HG02884 (cell line): Measurements from ENCODE around the gene SMAD5.

ENCODE experiments used
- ATAC-seq: cut with Tn5 transposase; IDR thresholded peaks from one replicate; pipeline ENCODE4 v1.9.1; 2021; ENCODE audit warnings: mild to moderate bottlenecking, moderate library complexity; ENCODE audit not compliant: unreplicated experiment

Gene SMAD5

DNA sequence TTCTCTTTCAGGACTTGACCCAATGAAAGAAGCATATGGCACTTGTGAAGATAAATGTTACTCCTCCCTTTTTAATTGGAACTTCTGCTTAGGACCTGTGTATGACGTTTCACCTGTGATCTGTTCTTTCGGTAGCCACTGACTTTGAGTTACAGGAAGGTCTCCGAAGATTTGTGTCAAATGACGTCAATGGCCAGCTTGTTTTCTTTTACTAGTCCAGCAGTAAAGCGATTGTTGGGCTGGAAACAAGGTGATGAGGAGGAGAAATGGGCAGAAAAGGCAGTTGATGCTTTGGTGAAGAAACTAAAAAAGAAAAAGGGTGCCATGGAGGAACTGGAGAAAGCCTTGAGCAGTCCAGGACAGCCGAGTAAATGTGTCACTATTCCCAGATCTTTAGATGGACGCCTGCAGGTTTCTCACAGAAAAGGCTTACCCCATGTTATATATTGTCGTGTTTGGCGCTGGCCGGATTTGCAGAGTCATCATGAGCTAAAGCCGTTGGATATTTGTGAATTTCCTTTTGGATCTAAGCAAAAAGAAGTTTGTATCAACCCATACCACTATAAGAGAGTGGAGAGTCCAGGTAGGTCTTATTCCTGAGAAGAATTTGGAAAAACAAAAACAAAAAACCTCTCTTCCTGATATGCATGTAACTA is 21.1 kb downstream of the SMAD5 start:
- no peak for ATAC-seq

DNA sequence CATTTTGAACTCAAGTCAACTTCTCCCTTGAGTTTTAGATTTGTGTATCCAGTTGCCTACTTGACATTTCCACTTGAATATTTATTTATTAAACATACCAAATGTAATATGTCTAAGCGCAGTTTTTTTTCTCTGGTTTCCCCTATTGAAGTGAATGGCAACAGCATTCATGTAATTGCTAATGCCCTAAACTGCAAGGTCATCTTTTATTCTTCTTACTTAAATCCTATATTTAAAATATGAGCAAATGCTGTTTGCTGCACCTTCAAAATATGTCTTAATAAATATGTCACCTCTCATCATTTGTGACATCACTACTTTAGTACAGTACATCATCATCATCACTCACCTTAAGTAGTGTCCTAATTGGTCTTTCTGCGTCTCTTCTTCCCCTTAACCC is 22.4 kb downstream of the SMAD5 start:
- ATAC-seq = no peak

DNA sequence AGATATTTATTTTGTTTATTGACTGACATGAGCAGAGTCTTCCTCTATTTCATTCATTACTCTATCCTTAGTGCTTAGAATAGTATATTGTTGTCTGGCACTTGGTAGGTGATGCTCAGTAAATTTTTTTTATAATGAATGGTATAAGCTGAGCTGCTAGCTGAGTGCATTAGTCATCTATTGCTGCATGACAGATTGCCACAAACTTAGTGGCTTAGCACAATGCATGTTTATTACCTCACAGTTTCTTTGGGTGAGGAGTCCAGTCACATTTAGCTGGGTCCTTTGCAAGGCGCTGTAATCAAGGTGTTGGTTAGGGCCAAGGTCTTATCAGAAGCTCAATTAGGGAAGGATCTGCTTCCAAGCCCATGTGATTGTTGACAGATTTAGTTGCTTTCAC is 23.1 kb downstream of the SMAD5 start:
- no peak for ATAC-seq

- no peak for ATAC-seq
Measured at GRCh38 chr5:136157514-136157913, 24.9 kb downstream of the SMAD5 start.

DNA sequence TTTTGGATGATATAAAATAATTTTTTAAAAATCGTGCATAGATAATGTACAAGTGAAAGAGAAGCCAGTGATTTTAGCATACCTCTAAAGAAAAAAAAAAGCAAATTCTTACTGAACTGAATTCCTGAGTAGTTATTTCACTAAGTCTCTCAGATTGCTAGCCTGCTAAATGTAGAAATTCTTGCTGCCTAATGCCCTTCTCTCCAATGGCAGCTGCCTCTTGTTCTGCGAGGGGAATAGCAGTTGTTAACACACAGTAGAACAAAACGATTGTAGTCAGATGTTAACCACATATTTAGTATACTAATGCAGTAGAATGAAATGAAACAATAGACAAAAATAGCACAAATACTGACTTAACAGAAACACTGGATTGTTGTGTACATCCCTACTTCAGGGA is 26.8 kb downstream of the SMAD5 start:
- no peak for ATAC-seq

- no peak for ATAC-seq
Measured at GRCh38 chr5:136162008-136162407, 29.4 kb downstream of the SMAD5 start.

DNA sequence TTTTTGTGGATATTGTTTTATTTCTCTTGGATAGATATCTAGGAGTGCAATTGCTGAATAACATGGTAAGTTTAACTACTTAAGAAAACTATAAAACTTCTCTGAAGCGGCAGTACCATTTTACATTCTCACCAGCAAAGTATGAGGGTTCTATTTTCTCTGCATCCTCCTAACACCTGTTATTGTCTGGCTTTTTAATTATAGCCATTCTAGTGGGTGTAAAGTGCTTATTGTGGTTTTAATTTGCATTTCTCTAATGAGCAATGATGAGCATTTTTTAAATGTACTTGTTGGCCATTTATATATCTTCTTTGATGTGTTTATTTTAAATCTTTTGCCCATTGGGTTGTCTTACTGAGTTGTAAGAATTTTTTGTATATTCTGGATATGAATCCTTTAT is 31.6 kb downstream of the SMAD5 start:
- no peak for ATAC-seq

- ATAC-seq = peak; percentile 84
Measured at GRCh38 chr5:136166909-136167308, 34.3 kb downstream of the SMAD5 start.

GRCh38 chr5:136169218-136169617 is 36.6 kb downstream of the SMAD5 start:
- no peak for ATAC-seq

- ATAC-seq = peak; percentile 66
Measured at GRCh38 chr5:136174021-136174659, 41.5 kb downstream of the SMAD5 start.

DNA sequence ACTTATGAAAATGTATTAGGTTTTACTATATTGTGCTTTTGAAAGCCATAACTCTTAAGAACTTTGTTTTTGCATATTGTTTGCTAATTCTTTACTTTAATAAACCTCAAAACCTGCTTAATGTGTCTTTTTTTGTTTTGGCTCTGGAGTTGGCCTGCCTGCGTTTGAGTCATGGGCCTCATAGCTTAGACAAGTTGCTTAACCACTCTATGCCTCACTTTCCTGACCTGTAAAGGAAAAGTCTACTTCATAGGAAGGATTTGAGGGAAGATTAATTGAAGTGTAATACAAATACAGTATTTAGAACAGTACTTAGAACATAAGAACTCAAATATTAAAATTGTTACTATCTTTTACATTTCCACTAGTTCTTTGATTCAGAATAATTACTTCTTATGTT is 50.0 kb downstream of the SMAD5 start:
- no peak for ATAC-seq

DNA sequence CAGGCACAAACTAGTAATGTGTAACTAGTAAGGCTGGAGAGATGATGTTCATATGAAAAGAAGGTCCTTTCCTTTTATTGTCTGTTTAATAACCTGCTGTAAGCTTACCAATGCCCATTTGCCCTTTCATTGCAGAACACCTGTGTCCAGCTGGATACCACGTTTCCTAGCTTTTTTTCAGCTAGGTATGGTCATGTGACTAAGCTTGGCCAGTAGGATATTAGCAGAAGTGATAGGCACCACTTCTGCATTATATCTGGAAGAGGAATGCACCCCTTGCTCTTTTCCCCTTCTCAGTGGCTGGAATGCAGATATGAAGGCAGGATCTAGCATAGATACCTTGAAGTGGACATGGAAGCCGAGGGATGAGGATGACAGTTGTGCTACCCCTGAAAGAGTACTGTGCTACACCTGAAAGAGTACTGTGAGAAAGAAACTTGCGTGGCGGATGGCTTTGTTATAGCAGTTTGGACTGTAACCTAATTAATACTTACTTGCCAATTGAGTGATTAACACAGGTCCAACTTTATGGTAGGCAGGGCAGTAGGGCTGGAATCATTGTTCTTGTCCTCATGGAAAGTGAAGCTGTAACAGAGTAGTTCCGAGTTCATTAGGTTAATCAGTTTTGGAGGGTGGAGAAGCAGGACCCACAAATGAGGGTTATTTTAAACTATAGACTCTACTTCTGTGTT is 53.5 kb downstream of the SMAD5 start:
- no peak for ATAC-seq

GRCh38 chr5:136186796-136187195 is 54.2 kb downstream of the SMAD5 start:
- no peak for ATAC-seq

- ATAC-seq = no peak
Measured at GRCh38 chr5:136188859-136189258, 56.2 kb downstream of the SMAD5 start.

DNA sequence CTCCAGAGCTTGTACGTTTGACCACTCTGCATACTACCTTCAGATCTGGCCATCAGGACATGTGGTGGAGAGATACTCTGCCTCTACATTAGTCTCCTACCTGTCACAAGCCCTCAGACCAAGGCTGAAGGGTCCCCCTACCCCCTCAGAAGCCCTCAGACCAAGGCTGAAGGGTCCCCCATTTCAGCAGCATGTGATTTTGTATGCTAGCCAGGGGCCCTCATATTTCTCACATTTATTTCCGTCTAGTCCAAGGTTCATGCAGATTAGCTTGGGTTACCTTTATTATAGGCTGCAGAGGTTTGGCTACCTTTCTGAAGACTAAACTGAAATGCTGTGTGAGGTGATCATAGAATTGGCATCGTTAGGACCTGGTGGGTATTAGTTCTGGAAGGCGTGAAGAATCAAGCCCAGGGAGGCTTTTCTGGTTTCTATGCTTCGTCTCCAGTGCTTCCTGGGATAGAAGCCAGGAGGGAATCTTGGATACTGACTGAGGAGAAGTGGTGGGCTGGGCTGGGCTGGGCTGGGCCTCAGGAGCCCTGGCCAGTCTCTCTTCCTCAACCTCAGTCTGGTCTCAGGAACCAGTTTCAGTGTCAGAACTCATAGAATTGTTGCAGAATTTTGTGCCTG is 57.6 kb downstream of the SMAD5 start:
- ATAC-seq = no peak

GRCh38 chr5:136190904-136191303 is 58.3 kb downstream of the SMAD5 start:
- ATAC-seq = no peak

GRCh38 chr5:136191304-136192014 is 58.8 kb downstream of the SMAD5 start:
- ATAC-seq = no peak

- ATAC-seq = no peak
Measured at GRCh38 chr5:136192015-136192525, 59.4 kb downstream of the SMAD5 start.

DNA sequence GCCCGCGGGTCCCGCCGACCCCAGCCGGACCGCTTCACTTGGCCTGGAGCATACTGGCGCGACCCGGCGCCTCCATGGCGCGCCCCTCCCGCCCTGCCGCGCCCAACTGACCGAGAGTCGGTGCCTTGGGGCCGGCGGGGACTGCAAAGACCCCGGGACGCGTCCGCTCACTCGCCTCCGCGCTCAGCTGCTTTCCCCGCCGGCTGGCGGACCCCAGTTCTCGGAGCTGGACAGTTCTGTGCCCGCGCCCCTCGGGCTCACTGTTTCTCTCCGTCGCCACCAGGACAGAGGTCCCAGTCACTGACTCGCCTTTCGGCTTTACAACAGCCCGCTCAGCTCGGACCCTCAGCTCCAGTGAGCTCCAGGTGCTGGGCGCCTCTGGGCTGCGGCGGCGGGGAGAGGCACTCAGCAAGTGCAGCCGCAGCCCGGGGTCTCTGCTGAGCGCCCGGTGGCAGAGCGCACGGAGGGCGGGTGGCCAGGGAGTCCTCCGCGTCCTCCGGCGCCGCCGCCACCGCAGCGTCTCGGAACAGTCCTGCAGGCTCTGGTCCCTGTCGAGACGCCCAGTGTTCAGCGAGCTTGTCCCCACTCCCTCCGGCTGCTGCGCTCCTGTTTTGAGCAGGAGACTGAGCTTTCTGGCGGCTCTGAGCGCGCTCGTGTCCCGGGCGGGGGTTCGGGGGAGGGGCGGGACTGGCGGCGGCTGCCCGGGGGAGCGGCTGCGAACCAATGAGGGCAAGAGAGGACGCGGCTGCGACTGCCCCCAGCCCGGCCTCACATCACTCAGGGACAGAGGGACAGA is 60.1 kb downstream of the SMAD5 start, which contains the start of gene SMIM32:
Gene SMIM32 (minus strand): TSS at position 637 of the 796 bp plus-strand sequence. CDS start 638 bp downstream, outside the sequence.
- ATAC-seq = no peak

- ATAC-seq = no peak
Measured at GRCh38 chr5:136193322-136193935, 60.8 kb downstream of the SMAD5 start.
